Astrocyte of the cerebellum (primary cell): Measurements from ENCODE around the gene UMAD1.

Experiments
- DNase-seq: peaks from one replicate; pipeline ENCODE4 v3.0.0-alpha.2; 2011; ENCODE audit warnings: low read depth
- H3K4me3 ChIP-seq: 2 replicates; pipeline ENCODE4 v1.5.1; 2011; ENCODE audit warnings: mild to moderate bottlenecking, low read depth, low read length, moderate library complexity
- CTCF ChIP-seq: IDR thresholded peaks from 2 replicates; pipeline ENCODE4 v1.5.1; 2012; ENCODE audit warnings: low read length, low read depth, moderate library complexity, mild to moderate bottlenecking; ENCODE audit errors: missing control alignments
- in situ Hi-C: cut with HindIII; loops from 2 replicates; pipeline ENCODE4 v1.10.0; 2017; ENCODE audit warnings: low sequenced_read_pairs

The UMAD1 gene

GRCh38 chr7:7686811-7687508, 46.4 kb downstream of the UMAD1 start:
- TF ChIP-seq CTCF, result no peak
- DNase-seq, result no peak
- in situ Hi-C loops, result no loop called here
- H3K4me3 ChIP-seq, result no peak overlapping the region

- in situ Hi-C loops, result no loop called here
- no peak overlapping the region for H3K4me3 ChIP-seq
- no peak for TF ChIP-seq CTCF
- no peak for DNase-seq
These were observed 47.2 kb downstream of the UMAD1 start for GRCh38 chr7:7687800-7688199.

GRCh38 chr7:7688310-7688709, 47.8 kb downstream of the UMAD1 start:
- H3K4me3 ChIP-seq, result no peak overlapping the region
- no peak for DNase-seq
- no peak for TF ChIP-seq CTCF
- in situ Hi-C loops, result no loop called here

GRCh38 chr7:7688956-7689355, 48.4 kb downstream of the UMAD1 start:
- TF ChIP-seq CTCF, result no peak
- DNase-seq, result no peak
- in situ Hi-C loops, result no loop called here
- no peak overlapping the region for H3K4me3 ChIP-seq

- in situ Hi-C loops, result no loop called here
- TF ChIP-seq CTCF, result no peak
- H3K4me3 ChIP-seq, result no peak overlapping the region
- peak; percentile 59 for DNase-seq
These were observed 53.3 kb downstream of the UMAD1 start for GRCh38 chr7:7693881-7694280.

- no peak overlapping the region for H3K4me3 ChIP-seq
- no peak for TF ChIP-seq CTCF
- DNase-seq, result no peak
- in situ Hi-C loops, result no loop called here
These were observed 54.0 kb downstream of the UMAD1 start for GRCh38 chr7:7694542-7694941.
